Measurements from ENCODE around the gene ARSI.

ARSI gene

DNA sequence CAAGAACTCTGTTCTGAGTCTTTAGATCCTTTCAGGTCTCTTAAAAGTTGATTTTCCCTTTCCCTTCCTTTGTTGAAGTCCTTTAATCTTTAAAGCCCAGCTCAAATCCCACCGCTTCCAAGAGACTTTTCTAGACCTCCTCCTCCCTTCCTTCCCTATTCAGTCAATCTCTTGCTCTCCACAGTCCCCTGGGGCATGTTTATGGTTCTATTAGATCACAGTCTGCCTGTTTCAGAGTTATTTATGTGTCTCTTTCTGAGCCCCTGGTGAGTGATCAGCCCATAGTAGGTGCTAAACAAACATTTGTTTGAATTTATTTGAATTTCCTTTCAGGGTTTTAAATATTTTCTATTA lies 7.2 kb upstream of the ARSI start:
- H3K27ac ChIP-seq (ENCODE audit: insufficient read depth, low read depth, low read length, poor library complexity, severe bottlenecking), result peak overlapping the region; percentile 45
- no peaks in the 10 kb centered on the region for H3K9me3 ChIP-seq (ENCODE audit: control insufficient read depth, low read length)
- H3K36me3 ChIP-seq (ENCODE audit: control insufficient read depth, insufficient read depth, low read length), result no peaks in the 10 kb centered on the region
- H3K27me3 ChIP-seq (ENCODE audit: control insufficient read depth, insufficient read depth, low read length, poor library complexity, severe bottlenecking), result no peaks in the 10 kb centered on the region
- no peak overlapping the region for H3K4me3 ChIP-seq (ENCODE audit: insufficient read depth, low read depth, low read length)
- WGBS, 2 experiments, result 32 to 45% methylated on average over 1 of the region's 1 CpG
- H3K4me1 ChIP-seq (ENCODE audit: control insufficient read depth, insufficient read depth, low read length), result peaks cover 11% of the 10 kb centered on the region

DNA sequence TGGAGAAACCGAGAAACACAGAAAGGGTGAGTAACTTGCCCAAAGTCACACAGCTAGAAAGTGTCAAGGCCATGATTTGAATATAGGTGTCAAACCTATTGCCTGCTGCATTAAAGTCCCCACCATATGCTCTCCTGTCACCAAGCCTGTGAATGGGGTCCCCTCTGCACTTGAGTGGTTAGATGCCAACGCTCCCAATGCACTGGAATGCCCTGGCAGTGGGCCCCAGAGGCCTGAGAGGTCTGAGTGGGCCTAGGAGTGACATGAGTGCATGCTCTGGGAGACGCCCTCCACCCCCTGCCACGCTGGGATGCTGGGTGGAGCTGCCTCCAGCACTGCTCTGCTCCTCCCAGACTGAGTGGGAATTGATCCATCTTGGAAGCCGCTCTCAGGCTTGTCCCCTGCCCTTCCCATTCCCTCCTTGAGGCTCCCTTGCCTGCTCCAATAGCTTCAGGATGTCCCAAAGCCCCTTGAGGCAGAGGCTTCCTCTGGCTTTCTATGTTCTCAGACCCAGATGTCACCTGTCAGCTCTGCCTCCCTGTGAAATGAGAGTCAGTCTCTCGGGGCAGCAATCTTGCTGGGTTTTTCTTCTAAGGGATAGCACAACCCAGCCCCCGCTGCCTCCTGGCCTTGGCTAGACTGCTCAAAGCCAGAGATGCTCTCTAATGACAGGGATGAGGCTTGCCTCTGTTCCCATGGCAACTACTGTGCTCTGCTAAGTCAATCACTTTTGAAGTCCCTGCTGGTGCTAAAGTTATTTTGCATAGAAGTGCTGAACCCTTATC lies 6.6 kb upstream of the ARSI start:
- Histone ChIP-seq H3K27ac (ENCODE audit: insufficient read depth, low read depth, low read length, poor library complexity, severe bottlenecking) (peak overlapping the region; percentile 45), H3K27me3 (ENCODE audit: control insufficient read depth, insufficient read depth, low read length, poor library complexity, severe bottlenecking) (no peaks in the 10 kb centered on the region), H3K9me3 (ENCODE audit: control insufficient read depth, low read length) (no peaks in the 10 kb centered on the region), H3K4me1 (ENCODE audit: control insufficient read depth, insufficient read depth, low read length) (peaks cover 13% of the 10 kb centered on the region), H3K36me3 (ENCODE audit: control insufficient read depth, insufficient read depth, low read length) (no peaks in the 10 kb centered on the region), H3K4me3 (ENCODE audit: insufficient read depth, low read depth, low read length) (no peak overlapping the region)
- 62 to 65% methylated on average over 7 of the region's 7 CpGs for WGBS, 2 experiments

DNA sequence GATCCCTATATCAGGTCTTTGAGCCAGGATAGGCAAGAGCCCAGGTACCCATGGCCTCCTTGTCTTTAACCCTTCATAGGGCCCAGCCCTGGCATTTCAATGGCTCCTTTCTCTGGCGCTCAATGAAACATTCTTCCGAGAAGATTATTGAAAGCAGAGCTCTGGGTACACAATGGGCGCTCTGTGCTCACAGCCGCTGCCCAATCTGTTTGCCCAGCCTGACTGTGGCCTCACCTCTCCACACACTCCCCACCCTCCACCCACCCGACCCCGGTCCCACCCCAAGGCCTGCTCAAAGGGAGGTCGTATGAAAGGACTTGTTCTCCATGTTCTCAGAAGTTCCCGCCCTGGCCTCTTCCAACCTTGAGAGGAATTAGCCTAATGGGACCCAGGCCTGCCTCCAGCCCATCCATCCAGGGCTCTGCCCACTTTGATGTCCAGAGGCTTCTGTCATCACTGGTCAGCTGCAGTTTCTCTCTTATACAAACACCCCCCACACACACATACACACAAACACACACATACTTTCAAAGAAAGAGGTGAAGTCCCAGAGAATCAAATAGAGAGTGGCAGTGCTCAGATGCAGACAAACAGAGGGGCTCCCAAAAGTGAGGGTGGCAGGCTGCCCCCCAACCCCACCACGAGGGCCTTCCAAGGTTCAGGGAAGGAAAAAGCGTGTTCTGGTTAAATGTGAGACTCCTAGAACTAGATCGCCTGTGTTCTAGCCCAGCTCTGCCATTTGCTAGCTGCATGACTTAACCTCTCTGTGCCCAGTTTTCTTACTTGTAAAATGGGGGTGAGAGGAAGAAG lies 5.1 kb upstream of the ARSI start:
- H3K4me1 ChIP-seq (ENCODE audit: control insufficient read depth, insufficient read depth, low read length), result peaks cover 27% of the 10 kb centered on the region
- H3K36me3 ChIP-seq (ENCODE audit: control insufficient read depth, insufficient read depth, low read length), result no peaks in the 10 kb centered on the region
- H3K4me3 ChIP-seq (ENCODE audit: insufficient read depth, low read depth, low read length), result no peak overlapping the region
- no peaks in the 10 kb centered on the region for H3K27me3 ChIP-seq (ENCODE audit: control insufficient read depth, insufficient read depth, low read length, poor library complexity, severe bottlenecking)
- no peaks in the 10 kb centered on the region for H3K9me3 ChIP-seq (ENCODE audit: control insufficient read depth, low read length)
- H3K27ac ChIP-seq (ENCODE audit: insufficient read depth, low read depth, low read length, poor library complexity, severe bottlenecking), result no peak overlapping the region
- 89 to 90% methylated on average over 11 of the region's 11 CpGs for WGBS, 2 experiments

DNA sequence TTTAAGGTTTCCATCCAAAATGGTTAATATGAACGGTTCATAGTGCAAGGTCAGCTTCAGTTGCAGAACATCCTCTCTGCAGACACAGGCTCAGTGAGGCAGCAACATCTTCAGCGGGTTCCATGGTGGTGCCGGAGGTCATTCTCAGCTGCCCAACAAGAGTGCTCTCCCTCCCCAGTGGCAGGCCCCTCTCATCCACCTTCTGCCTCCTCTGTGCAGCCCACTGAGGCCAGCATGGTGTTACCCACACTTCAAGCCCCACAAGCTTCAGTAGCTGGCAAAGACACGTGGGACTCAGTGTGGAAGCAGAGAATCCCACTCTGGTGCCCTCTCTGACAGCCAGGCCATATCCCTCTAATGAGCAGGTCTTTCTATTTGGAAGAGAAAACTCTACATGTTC lies 4.1 kb upstream of the ARSI start:
- H3K4me3 ChIP-seq (ENCODE audit: insufficient read depth, low read depth, low read length), result no peak overlapping the region
- H3K9me3 ChIP-seq (ENCODE audit: control insufficient read depth, low read length), result no peaks in the 10 kb centered on the region
- 94 to 96% methylated on average over 4 of the region's 4 CpGs for WGBS, 2 experiments
- H3K4me1 ChIP-seq (ENCODE audit: control insufficient read depth, insufficient read depth, low read length), result peaks cover 30% of the 10 kb centered on the region
- no peaks in the 10 kb centered on the region for H3K27me3 ChIP-seq (ENCODE audit: control insufficient read depth, insufficient read depth, low read length, poor library complexity, severe bottlenecking)
- H3K36me3 ChIP-seq (ENCODE audit: control insufficient read depth, insufficient read depth, low read length), result no peaks in the 10 kb centered on the region
- H3K27ac ChIP-seq (ENCODE audit: insufficient read depth, low read depth, low read length, poor library complexity, severe bottlenecking), result no peak overlapping the region

DNA sequence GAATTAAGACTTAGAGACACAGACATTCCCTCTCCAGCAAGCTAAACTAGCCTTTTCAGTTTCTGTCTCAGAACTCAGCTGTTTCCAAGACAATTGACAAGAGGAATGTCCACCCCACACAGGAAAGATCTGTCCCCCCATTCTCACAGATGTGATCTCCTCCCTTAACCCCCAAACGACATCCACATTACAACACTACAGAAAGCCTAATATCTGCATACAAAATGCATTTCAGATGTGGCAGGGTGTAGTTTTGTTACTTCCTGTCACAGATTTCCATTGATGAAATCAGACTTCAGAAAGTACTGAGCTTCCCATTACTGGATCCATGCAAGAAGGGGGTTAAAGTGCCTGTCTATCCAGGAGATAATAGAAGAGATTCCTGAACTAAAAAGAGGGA lies 2.9 kb upstream of the ARSI start:
- Histone ChIP-seq H3K9me3 (ENCODE audit: control insufficient read depth, low read length) (no peaks in the 10 kb centered on the region), H3K4me3 (ENCODE audit: insufficient read depth, low read depth, low read length) (no peak overlapping the region), H3K27ac (ENCODE audit: insufficient read depth, low read depth, low read length, poor library complexity, severe bottlenecking) (no peak overlapping the region), H3K4me1 (ENCODE audit: control insufficient read depth, insufficient read depth, low read length) (peaks cover 42% of the 10 kb centered on the region), H3K36me3 (ENCODE audit: control insufficient read depth, insufficient read depth, low read length) (no peaks in the 10 kb centered on the region), H3K27me3 (ENCODE audit: control insufficient read depth, insufficient read depth, low read length, poor library complexity, severe bottlenecking) (peaks cover 3% of the 10 kb centered on the region)
- WGBS, 2 experiments, result 75% methylated on average over 1 of the region's 1 CpG; no CpG with 5 or more reads in 1 of the 2 experiments

DNA sequence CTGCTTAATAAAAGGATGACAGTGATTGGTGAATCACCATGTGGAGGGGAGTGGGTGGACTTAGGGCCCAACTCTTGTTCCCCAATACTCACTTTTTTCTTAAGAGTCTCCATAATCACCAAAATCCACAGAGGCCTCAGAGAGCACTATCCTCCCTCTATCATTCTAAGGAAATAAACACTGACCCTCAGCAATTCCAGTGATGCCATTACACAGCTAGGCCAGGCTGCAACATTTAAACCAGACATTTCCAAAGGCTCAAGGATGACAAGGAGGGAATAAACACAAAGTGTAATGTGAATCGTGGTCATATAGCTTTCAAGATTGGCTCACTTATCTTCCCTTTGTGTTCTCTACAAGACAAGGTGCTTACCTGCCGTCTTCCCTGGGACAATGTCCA lies 2.4 kb upstream of the ARSI start:
- no peaks in the 10 kb centered on the region for H3K9me3 ChIP-seq (ENCODE audit: control insufficient read depth, low read length)
- H3K4me1 ChIP-seq (ENCODE audit: control insufficient read depth, insufficient read depth, low read length), result peaks cover 47% of the 10 kb centered on the region
- H3K4me3 ChIP-seq (ENCODE audit: insufficient read depth, low read depth, low read length), result no peak overlapping the region
- H3K27me3 ChIP-seq (ENCODE audit: control insufficient read depth, insufficient read depth, low read length, poor library complexity, severe bottlenecking), result peaks cover 3% of the 10 kb centered on the region
- H3K36me3 ChIP-seq (ENCODE audit: control insufficient read depth, insufficient read depth, low read length), result no peaks in the 10 kb centered on the region
- no peak overlapping the region for H3K27ac ChIP-seq (ENCODE audit: insufficient read depth, low read depth, low read length, poor library complexity, severe bottlenecking)
- WGBS, 2 experiments, result 90 to 91% methylated on average over 2 of the region's 2 CpGs

DNA sequence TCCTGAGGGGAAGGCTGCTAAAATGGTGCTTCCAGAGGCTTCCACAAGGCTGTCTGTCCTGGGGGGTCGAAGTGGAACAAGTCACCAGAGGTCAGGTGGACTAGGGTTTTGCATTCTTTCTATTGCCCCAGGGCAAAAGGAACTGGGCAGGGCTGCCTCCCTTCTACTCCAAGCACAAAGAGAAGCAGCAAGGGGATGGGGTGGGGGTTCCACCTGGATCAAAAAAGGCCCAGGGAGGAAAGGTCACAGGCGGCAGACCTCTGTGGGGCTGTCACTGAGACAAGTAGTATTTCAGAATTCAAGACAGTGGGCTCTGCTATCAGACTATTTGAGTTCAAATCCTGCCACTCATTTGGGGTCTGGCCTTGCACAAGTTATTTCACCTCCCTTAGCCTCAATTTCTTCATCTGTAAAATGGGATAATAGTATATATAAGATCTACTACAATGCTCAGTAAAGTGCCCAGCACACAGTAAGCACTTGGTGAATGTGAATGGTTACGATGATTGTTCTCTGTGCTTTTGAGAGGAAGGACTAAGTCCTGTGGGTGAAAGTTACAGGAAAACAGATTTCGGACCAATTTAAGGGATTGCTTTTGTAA lies 1.9 kb upstream of the ARSI start:
- Histone ChIP-seq H3K36me3 (ENCODE audit: control insufficient read depth, insufficient read depth, low read length) (no peaks in the 10 kb centered on the region), H3K4me3 (ENCODE audit: insufficient read depth, low read depth, low read length) (no peak overlapping the region), H3K27ac (ENCODE audit: insufficient read depth, low read depth, low read length, poor library complexity, severe bottlenecking) (no peak overlapping the region), H3K4me1 (ENCODE audit: control insufficient read depth, insufficient read depth, low read length) (peaks cover 49% of the 10 kb centered on the region), H3K9me3 (ENCODE audit: control insufficient read depth, low read length) (no peaks in the 10 kb centered on the region), H3K27me3 (ENCODE audit: control insufficient read depth, insufficient read depth, low read length, poor library complexity, severe bottlenecking) (peaks cover 3% of the 10 kb centered on the region)
- 86 to 90% methylated on average over 4 of the region's 4 CpGs for WGBS, 2 experiments

DNA sequence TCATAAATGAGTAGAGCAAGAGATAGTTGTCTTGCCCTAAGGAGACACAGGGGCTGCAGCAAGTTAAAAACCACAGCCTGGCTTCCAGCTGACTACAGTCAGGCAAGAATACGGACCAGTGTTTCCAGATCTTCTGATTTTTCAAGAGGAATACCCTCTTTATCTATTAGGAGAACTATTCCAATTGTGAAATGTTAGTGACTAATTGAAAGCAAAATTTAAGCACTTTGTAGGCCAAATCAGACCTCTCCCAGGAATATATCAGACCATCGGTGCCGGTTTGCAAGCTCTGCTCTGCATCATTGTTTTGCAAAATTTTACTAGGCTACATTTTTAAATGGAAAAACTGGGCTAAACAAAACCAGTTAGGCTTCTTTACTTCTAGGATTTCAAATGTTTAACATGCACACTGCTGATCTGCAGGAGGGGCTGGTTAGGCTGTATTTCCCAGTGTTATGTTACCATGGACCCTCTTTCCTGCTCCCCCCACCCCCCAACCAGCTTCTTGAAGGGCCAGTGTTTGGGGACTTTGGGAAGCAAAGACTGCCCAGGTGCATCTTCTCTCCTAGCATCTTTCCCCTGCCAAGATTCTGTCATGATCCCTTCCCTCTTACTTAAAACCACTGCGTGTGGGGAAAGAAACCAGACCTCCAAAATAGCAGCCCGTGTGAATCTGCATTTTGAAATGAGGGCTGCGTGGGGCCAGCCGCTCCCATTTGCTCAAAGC lies 1.1 kb upstream of the ARSI start:
- Histone ChIP-seq H3K4me1 (ENCODE audit: control insufficient read depth, insufficient read depth, low read length) (peaks cover 45% of the 10 kb centered on the region), H3K27ac (ENCODE audit: insufficient read depth, low read depth, low read length, poor library complexity, severe bottlenecking) (no peak overlapping the region), H3K27me3 (ENCODE audit: control insufficient read depth, insufficient read depth, low read length, poor library complexity, severe bottlenecking) (peaks cover 3% of the 10 kb centered on the region), H3K4me3 (ENCODE audit: insufficient read depth, low read depth, low read length) (no peak overlapping the region), H3K9me3 (ENCODE audit: control insufficient read depth, low read length) (no peaks in the 10 kb centered on the region), H3K36me3 (ENCODE audit: control insufficient read depth, insufficient read depth, low read length) (no peaks in the 10 kb centered on the region)
- 68 to 69% methylated on average over 6 to 7 of the region's 7 CpGs for WGBS, 2 experiments

DNA sequence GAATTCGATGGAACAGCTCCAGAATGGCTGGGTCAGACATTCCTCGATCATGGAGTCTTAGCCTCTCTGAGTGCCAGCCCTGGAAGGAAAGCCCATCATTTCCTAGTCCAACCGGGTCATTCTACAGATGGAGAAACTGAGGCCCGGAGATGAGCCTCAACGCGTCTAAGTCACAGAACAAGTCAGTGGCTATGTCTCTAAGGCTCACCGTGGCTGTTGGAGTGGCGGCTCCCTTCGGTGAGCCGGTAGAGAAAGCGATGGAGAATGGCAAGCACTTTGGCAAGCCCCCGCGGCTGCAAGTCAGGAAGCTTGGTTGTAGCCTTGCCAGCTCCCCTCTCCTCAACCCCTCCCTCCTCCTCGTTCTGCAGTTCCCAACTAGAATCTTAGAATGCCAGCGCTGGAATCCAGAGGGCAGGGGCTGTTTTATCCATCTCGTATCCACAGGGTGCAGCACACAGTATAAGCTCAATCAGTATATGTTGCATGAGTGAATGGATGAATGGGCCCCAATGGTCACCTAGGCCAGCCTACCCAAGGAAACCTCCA lies 438 bp upstream of the ARSI start:
- Histone ChIP-seq H3K36me3 (ENCODE audit: control insufficient read depth, insufficient read depth, low read length) (no peaks in the 10 kb centered on the region), H3K27me3 (ENCODE audit: control insufficient read depth, insufficient read depth, low read length, poor library complexity, severe bottlenecking) (peaks cover 3% of the 10 kb centered on the region), H3K4me3 (ENCODE audit: insufficient read depth, low read depth, low read length) (peak overlapping the region; percentile 42), H3K9me3 (ENCODE audit: control insufficient read depth, low read length) (no peaks in the 10 kb centered on the region), H3K27ac (ENCODE audit: insufficient read depth, low read depth, low read length, poor library complexity, severe bottlenecking) (no peak overlapping the region), H3K4me1 (ENCODE audit: control insufficient read depth, insufficient read depth, low read length) (peaks cover 44% of the 10 kb centered on the region)
- WGBS, 2 experiments, result 15 to 16% methylated on average over 16 of the region's 16 CpGs

Measured in ectodermal cell (in vitro differentiated cells).